GM21528 (cell line): Measurements from ENCODE around the gene ALDH1A1.
"Not testable (repeated sequence)": the region's sequence is repeated elsewhere in the genome, so short reads cannot be mapped to it uniquely, and the experiment has no call there.

Source experiments
- ATAC-seq: cut with Tn5 transposase; IDR thresholded peaks from one replicate; pipeline ENCODE4 v1.9.1; 2021; ENCODE audit warnings: mild to moderate bottlenecking, moderate library complexity; ENCODE audit not compliant: unreplicated experiment, low FRiP score

The ALDH1A1 gene

GRCh38 chr9:72863456-72864094 lies 89.3 kb downstream of the ALDH1A1 start:
- ATAC-seq, result no peak

DNA sequence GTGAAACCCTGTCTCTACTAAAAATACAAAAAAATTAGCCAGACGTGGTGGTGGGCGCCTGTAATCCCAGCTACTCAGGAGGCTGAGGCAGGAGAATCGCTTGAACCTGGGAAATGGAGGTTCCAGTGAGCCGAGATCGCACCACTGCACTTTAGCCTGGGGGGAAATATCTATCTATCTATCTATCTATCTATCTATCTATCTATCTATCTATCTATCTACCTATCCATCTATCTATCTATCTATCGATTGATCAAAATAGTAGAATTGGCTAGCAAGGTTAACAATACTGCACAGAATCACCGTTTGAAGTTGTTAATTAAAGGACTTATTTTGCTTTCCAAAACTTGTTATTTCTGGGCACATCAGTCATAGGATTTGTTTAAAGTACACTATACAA lies 90.1 kb downstream of the ALDH1A1 start:
- not testable (repeated sequence) for ATAC-seq

DNA sequence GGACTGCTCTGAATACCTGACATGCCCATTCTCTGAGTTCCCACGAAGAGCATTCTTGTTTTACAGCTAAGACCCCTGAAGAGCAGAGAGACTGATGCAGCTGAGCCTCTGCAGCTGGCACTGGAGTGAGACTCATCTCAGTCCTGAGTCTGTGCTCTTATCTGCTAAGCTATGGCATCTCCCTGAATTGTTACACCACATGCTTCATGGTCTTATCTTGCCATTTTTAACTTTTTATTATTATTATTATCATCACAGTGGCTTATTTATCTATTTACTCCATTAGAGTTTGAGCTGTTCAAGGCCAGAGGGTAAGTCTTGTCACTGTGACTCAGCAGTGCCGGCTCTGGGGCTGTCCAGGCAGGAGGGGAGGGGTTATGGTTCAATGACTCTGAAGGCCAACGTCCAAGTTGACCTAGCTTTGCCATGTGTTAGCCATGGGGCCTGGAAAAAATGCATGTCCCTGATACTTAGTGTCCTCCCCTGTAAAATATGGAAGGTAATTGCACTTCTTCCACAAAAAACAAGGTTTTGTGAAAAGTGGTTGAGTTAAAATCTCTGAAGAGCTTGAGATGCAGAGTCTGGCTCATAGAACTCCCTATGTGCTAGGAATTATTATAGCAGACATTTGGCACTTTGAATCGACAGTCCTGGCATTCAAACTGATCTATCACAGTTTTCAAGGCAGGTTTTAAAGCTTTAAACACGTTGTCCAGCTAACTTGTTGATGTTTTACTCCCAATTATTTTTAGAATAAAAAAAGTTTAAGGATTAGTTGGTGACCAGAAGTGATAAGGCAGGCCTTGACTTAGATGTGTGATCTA lies 94.6 kb downstream of the ALDH1A1 start:
- ATAC-seq, result no peak

DNA sequence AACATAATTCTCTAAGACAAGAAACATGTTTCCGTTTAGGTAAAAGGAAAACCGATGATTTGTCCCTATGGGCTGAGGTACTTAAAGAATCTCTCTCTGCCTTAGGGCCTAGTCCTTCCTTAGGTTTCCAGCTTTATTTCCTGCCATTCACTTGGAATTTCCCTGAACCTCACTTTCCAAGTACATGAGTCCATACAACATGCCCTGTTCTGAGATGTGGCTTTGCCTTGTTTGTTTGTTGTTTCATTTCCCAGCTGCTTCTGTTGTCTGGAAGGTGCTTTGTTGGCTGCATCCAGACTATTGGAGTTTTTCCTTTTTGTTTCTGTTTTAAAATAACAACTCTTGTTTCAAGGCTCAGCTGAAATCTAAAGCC lies 95.2 kb downstream of the ALDH1A1 start:
- no peak for ATAC-seq

DNA sequence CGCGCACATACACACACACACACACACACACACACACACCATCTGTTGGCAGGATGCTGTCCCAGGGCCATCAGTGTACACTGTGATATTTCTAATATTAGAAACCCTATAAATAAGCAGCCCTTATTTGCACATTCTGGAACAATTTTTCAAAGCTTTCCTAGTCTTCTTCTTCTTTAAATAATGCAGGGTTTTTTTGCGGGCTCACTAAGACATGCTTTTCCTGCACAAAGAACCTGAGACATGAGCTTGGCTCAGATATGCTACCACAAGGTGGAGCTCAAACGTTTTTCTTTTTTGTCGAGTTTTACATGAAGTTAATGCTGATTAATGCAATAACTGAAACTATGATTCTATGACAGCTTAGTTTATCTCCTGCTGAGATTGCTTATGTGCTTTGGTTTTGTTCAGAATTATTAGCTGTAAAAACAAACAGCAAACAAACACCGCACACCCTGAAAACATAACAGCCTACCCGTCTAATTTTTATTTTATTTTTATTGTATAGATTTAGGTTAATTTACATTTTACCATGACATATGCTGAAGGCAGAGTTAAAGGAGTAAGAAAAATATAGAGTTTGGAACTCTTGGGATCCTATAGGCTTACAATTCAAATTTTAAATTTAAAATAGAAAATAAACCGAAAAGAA lies 95.8 kb downstream of the ALDH1A1 start:
- no peak for ATAC-seq

- no peak for ATAC-seq
Measured at GRCh38 chr9:72855890-72856523, 96.8 kb downstream of the ALDH1A1 start.

DNA sequence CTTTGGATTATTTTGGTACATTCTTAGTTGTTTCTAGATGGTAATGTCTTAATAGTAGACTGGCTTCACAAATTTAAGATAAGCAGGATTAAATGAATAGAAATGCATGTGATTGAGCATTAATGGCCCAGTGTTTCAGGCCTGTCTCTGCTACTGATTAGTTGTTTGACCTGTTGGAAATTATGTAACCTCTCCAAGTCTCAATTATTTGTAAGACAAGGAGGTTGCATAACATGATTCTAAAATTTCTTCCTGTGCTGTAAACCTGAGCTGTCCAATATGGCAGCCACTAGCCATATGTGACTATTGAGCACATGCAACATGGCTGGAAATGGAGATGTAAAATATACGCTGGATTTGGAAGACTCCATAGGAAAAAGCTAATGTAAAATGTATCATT lies 97.5 kb downstream of the ALDH1A1 start:
- no peak for ATAC-seq
